GM21786 (cell line): Measurements from ENCODE around the gene MUC12.
"Not testable (repeated sequence)": the region's sequence is repeated elsewhere in the genome, so short reads cannot be mapped to it uniquely, and the experiment has no call there.

Source experiments
- ATAC-seq: cut with Tn5 transposase; IDR thresholded peaks from one replicate; pipeline ENCODE4 v1.9.1; 2021; ENCODE audit not compliant: unreplicated experiment

MUC12 gene

GRCh38 chr7:100969066-100969615 is at the start of gene MUC12:
TSS of gene MUC12 (plus strand) at chr7:100969565. CDS start at chr7:100969623, 58 bp downstream.
- no peak for ATAC-seq

GRCh38 chr7:100919779-100920437 is 49.5 kb upstream of the MUC12 start:
- not testable (repeated sequence) for ATAC-seq

- ATAC-seq = no peak
Observed at GRCh38 chr7:100921039-100921438, 48.3 kb upstream of the MUC12 start.

GRCh38 chr7:100923616-100924015 is 45.7 kb upstream of the MUC12 start:
- ATAC-seq = not testable (repeated sequence)

GRCh38 chr7:100929808-100930174 is 39.6 kb upstream of the MUC12 start:
- ATAC-seq = no peak

- ATAC-seq = no peak
Observed at GRCh38 chr7:100933734-100934133, 35.6 kb upstream of the MUC12 start.

- not testable (repeated sequence) for ATAC-seq
Observed at GRCh38 chr7:100935381-100935780, 34.0 kb upstream of the MUC12 start.

- ATAC-seq = not testable (repeated sequence)
Observed at GRCh38 chr7:100936167-100936566, 33.2 kb upstream of the MUC12 start.

- ATAC-seq = no peak
Observed at GRCh38 chr7:100942045-100942774, 27.2 kb upstream of the MUC12 start.

GRCh38 chr7:100943693-100944092 is 25.7 kb upstream of the MUC12 start:
- ATAC-seq = no peak

GRCh38 chr7:100944138-100944537 is 25.2 kb upstream of the MUC12 start:
- ATAC-seq = no peak

- ATAC-seq = no peak
Observed at GRCh38 chr7:100946111-100946510, 23.3 kb upstream of the MUC12 start.

- no peak for ATAC-seq
Observed at GRCh38 chr7:100946766-100947365, 22.5 kb upstream of the MUC12 start.

- no peak for ATAC-seq
Observed at GRCh38 chr7:100947792-100948191, 21.6 kb upstream of the MUC12 start.

- no peak for ATAC-seq
Observed at GRCh38 chr7:100949227-100949932, 20.0 kb upstream of the MUC12 start, which contains the start of gene MUC3A. TSS of gene MUC3A (plus strand) at chr7:100949534. CDS start at chr7:100949625, 91 bp downstream.

GRCh38 chr7:100949933-100950443 is 19.4 kb upstream of the MUC12 start:
- no peak for ATAC-seq

- no peak for ATAC-seq
Observed at GRCh38 chr7:100951172-100951571, 18.2 kb upstream of the MUC12 start.

- no peak for ATAC-seq
Observed at GRCh38 chr7:100951888-100952560, 17.3 kb upstream of the MUC12 start.

- ATAC-seq = no peak
Observed at GRCh38 chr7:100952641-100953040, 16.7 kb upstream of the MUC12 start.

- no peak for ATAC-seq
Observed at GRCh38 chr7:100957832-100958421, 11.4 kb upstream of the MUC12 start.
